NOMO-1 treated with dmso at 0.1 percent for 144 hours (cell line): ENCODE measurements around the gene SETD2.

Experiments used
- DNase-seq: peaks from one replicate; lab custom pipeline; 2025; ENCODE audit not compliant: unreplicated experiment; lab: John Stamatoyannopoulos, UW

Gene SETD2

DNA sequence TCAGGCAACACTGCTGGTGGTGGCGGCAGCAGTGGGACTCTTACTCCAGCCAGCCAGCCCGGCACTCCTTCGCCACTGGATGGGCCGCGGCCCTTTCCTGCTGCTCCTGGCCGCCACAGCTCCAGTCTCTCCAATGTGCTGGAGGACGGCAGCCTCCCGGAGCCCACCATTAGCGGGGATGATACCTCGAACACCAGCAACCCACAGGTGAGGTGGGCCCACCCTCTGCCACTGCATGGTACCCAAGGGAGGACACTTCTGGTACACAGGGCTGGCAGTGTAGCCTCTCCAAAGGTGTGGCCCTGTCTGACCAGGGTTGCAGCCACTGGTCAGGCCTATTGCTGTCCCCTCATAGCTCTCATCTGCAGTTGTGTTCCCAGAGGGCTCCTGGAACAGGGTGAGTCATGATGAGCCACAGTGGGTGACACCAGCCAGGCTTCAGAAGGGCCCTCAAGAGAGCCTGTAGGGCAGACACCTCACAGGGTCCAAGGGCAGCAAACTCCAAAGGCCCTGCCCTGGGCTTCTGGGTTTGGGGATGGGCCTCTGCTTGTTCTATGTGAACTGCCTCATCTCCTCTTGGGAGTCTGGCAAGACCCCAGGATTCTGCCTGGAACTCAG lies 163.6 kb downstream of the SETD2 start:
- DNase-seq: no peak

GRCh38 chr3:46999516-47000197 lies 164.3 kb downstream of the SETD2 start:
- DNase-seq: no peak

GRCh38 chr3:46998852-46999515 lies 164.9 kb downstream of the SETD2 start:
- DNase-seq: no peak

DNA sequence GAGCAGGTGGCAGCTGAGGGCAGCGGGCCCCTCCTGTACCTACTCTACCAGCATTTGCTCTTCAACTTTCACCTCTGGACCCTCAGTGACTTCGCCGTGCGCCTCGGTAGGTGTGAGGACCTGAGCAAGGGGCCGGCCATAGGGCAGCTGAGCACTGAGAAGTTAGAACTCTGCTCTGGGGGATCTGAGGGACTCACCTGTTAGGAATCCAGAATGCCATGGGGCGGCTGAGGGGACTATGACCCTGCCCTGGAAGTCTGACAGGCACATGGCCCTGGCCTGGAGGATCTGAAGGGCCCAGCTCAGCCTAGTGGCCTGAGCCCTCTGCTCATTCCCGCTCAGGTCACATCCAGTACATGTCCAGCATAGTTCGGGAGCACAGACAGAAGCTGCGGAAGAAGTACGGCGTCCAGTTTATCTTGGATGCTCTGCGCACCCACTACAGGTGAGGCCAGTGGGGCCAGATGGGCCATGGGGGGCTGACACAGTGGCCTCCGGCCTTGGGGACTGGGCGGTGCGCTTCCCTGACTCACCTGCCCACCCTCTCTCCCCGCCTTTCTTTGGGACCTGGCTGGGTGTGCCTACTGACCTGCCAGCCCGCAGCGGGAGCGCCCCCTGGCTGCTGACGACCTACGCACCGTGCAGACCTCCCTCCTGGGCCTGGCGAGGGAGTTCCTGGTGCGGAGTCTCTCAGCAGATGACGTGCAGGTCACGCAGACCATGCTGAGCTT lies 165.6 kb downstream of the SETD2 start:
- peak; percentile 14 for DNase-seq

DNA sequence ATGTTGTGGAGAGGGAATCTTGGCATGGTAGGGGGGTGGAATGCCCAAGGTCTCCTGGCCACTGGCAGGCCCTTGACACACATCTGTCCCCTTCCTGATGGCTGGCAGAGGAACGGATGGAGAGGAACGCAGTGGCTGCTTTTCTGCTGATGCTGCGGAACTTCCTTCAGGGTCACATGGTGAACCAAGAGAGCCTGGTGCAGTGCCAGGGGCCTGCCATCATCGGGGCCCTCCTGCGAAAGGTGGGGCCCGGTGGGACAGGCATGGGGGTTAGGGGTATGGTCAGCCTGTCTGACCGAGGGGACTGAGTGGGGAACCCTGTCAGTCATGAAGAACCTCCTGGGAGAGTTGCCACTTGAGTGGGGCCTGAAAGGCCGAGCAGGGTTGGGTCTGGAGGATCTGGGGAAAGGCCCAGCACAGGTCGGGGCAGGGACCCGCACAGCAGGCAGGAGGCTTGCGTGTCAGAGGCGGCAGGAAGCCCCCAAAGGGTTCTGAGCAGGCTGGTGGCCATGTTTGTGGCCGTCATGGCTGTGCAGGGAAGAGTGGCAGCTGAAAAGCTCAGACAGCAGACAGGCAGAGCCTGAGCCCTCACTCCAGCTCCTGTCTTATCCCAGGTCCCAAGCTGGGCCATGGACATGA lies 166.3 kb downstream of the SETD2 start:
- no peak for DNase-seq

DNA sequence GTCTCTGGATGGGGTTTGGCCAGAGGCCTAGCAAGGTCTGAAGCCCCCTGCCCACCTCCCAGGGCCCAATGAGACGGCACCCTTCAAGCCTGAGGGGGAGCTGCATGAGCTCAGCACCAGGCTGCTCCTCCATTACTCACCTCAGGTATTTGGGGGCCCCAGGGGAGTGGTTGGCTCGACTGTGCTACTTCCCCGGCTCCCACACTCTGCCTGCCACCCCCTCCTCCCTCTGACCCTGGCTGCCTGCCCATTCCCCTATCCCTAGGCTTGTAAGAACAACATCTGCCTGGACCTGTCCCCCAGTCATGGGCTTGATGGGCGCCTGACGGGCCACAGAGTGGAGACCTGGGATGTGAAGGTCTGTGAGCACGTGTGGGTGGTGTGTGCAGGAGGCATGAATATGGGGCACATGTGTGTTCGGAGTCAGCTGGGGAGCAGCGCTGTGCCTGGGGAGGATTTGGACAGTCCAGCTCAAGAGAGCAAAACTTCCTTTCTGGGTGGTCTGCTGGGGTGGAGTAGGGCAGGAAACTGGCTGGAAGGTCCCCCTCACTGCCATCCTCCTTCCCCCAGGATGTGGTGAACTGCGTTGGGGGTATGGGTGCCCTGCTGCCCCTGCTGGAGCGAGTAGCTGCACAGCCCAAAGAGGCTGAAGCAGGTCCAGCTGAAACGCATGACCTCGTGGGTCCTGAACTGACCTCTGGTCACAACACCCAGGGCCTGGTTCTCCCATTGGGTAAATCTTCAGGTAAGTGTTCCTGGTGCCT lies 167.0 kb downstream of the SETD2 start:
- DNase-seq: no peak

GRCh38 chr3:46995901-46996562 lies 167.9 kb downstream of the SETD2 start:
- no peak for DNase-seq

GRCh38 chr3:46994801-46995731 lies 168.8 kb downstream of the SETD2 start:
- no peak for DNase-seq

DNA sequence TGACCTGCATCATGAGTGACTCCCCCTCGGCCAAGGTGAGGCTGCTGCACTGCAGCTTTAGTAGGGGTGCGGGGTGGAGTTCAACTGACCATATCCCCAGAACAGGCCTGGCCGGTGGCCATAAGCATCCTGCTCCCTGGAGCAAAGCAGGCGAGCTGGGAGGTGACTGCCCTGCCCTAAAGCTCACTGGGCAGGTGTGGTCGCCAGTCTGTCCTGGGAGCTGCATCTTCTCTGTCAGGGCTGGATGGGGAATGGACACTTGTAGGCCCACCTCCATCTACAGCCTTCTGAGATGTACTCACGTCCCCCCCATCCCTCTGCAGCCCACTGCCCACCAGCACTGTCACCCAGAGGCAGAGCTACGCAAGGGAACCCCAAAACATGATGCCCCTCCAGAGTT lies 169.9 kb downstream of the SETD2 start:
- DNase-seq: no peak

- DNase-seq: no peak
These were observed 170.6 kb downstream of the SETD2 start for GRCh38 chr3:46993292-46993691.

DNA sequence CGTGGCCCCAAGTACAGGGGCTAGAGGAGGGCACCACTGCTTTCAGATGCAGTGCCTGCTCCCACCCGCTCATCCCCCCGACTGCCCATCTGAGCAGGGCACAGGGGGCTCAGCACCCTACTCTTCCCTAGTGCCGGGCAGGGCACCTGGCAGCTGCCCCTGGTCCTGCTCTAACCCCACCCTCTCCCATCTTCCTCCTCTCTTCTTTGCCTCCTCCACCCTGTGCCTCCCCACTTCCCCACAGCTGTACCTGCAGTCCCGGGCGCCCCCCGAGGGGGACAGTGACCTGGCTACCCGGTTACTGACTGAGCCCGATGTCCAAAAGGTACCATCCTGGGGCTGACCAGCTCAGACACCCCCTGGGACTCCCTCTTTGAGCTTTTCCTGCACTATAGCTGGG lies 171.7 kb downstream of the SETD2 start:
- DNase-seq: no peak

DNA sequence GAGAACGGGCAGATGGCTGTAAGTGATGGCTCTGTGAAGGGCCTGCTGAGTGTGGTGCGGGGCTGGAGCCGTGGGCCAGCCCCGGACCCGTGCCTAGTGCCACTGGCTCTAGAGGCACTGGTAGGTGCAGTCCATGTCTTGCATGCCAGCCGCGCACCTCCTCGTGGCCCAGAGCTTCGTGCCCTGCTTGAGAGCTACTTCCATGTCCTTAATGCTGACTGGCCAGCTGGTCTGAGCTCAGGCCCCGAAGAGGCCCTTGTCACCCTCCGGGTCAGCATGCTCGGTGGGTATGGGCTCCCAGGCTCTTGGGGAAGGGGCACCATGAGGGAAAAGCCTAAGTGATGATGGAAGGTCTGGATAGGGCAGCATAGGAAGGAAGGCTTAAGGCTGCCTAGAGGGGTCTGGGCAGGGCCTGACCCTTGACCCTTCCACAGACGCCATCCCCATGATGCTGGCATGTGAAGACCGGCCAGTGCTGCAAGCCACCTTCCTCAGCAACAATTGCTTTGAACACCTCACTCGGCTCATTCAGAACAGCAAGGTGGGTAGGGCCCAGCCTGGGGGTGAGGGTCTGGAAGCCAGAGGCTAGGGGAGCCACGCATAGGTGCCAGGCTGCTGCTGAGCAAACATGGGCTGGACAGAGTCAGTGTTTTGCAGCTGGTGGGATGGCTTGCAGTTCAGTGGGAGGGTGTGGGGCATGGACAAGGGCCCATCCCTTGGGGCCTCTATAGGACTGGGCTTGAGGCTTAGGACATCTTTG lies 172.3 kb downstream of the SETD2 start:
- no peak for DNase-seq

DNA sequence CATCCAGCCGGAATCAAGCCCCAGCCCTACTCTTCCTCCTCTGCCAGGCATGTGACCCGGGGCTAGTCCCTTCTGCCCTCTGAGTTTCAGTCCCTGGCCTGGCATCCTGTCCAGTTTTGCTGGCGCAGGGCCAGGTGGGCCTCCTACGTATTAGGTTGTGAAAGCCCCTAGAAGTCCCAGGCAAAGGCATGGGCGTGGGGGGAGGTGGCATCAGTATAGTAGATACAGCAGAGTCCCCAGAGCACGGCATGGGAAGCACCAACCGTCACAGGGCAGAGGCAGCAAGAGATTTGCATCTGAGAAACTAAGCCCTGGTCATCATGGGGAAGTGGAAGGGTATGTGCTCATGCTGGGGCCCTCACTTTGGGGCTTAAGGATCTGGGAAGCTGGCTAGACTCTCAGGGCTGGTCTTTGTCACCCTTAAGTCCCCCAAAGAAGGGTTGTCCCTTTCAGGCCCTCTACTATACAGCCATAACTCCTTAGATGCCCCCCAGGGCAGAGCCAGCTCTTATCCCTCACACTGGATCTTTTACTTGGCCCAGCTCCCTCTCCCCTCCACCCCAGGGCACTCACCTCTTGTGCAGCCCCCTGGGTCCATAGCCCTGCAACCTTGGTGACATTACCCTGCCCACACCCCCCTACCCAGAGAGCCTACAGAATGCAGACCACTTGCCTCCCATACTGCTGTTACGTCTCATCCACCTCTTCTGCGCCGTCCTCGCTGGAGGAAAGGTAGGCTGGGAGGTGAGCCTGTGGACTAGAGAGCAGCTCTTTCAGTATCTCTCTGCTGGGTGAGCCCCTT lies 173.1 kb downstream of the SETD2 start:
- peak; percentile 70 for DNase-seq

GRCh38 chr3:46989146-46989810 lies 174.6 kb downstream of the SETD2 start:
- DNase-seq: no peak

DNA sequence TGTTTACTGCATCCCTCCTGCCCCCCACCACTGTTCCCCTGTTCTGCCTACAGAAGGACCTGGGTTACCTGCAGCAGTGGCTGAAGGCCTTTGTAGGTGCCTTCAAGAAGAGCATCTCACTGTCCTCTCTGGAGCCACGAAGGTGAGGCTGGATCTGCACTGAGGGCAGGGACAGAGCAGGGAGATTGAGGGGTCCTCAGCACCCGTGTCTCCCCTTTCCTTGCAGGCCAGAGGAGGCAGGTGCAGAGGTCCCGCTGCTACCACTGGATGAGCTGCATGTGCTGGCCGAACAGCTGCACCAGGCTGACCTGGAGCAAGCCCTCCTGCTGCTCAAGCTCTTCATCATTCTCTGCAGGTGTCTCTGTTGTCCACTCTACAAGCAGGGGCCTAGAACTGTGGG lies 175.3 kb downstream of the SETD2 start:
- DNase-seq: no peak

GRCh38 chr3:46987743-46988401 lies 176.0 kb downstream of the SETD2 start:
- peak; percentile 82 for DNase-seq
